AG04450 (cell line): ENCODE measurements around the gene RTN1. TPM values are rescaled to one million over a fixed set of nuclear protein-coding genes. Genes with fewer than 3 reads are reported as not detected.

Experiments
- CTCF ChIA-PET: fragments of 300-600, 350-600 bp; formaldehyde crosslinking; extraction: SDS; loops from one replicate; lab custom pipeline; 2022; ENCODE audit warnings: antibody characterized with exemption, inconsistent platforms; lab: Charles Lee
- POLR2A ChIA-PET: fragments of 350-600 bp; formaldehyde crosslinking; extraction: SDS; loops from one replicate; lab custom pipeline; 2021; ENCODE audit warnings: antibody characterized with exemption, inconsistent platforms; lab: Yijun Ruan, JAX
- DNase-seq: peaks from one replicate; pipeline ENCODE4 v3.0.0-alpha.2; 2011; ENCODE audit warnings: low read depth, low spot score
- H3K27ac ChIP-seq: one replicate; pipeline ENCODE4 v1.5.1; 2012; ENCODE audit warnings: low read depth, low read length, control low read depth
- H3K27me3 ChIP-seq: one replicate; pipeline ENCODE4 v1.6.0; 2012; ENCODE audit warnings: low read length; ENCODE audit not compliant: control insufficient read depth, insufficient read depth
- H3K4me3 ChIP-seq: 2 replicates; pipeline ENCODE4 v1.5.1; 2011; ENCODE audit warnings: mild to moderate bottlenecking, low read depth, low read length, control low read depth
- H3K9me3 ChIP-seq: 2 replicates; pipeline ENCODE4 v1.5.1; 2012; ENCODE audit warnings: low read length; ENCODE audit not compliant: control insufficient read depth, insufficient read depth
- polyA plus RNA-seq: library from polyadenylated mRNA; depleted of rRNA; stranded (reverse); fragments of >200 nt; gene quantifications from 2 replicates; pipeline ENCODE4 v1.2.3, GENCODE V29; 2011
- TF ChIP-seq, protein P1 (sequence below): IDR thresholded peaks from 2 replicates; pipeline ENCODE4 v1.5.1; 2011; ENCODE audit warnings: low read depth, low read length, control low read depth, inconsistent platforms

The RTN1 gene
- polyA plus RNA-seq, 1 experiment = 0.98 TPM

DNA sequence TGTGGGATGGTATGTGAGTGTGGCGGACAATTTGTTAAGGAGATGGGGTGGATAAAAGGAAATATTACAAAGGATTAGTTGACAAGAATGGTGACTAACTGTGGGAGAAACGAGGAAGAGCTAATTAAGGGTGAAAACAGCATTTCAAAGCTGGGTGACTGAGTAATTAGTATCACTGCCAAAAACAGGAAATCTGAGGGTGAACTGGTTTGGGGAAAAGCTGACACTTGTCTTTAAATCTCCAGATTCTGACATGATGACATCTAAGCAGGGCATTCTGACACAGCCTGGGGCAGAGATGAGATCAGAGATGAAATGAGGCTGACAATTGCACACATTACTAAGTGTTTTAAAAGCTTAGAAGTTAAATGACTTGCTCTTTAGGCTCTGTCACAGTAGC lies 251.5 kb downstream of the RTN1 start:
- H3K9me3 ChIP-seq = no peaks in the 10 kb centered on the region
- DNase-seq = no peak
- CTCF ChIA-PET = no interaction called here
- H3K27ac ChIP-seq = no peak overlapping the region
- H3K27me3 ChIP-seq = no peaks in the 10 kb centered on the region
- no peak overlapping the region for H3K4me3 ChIP-seq
- POLR2A ChIA-PET = no interaction called here
- TF ChIP-seq, protein P1, sequence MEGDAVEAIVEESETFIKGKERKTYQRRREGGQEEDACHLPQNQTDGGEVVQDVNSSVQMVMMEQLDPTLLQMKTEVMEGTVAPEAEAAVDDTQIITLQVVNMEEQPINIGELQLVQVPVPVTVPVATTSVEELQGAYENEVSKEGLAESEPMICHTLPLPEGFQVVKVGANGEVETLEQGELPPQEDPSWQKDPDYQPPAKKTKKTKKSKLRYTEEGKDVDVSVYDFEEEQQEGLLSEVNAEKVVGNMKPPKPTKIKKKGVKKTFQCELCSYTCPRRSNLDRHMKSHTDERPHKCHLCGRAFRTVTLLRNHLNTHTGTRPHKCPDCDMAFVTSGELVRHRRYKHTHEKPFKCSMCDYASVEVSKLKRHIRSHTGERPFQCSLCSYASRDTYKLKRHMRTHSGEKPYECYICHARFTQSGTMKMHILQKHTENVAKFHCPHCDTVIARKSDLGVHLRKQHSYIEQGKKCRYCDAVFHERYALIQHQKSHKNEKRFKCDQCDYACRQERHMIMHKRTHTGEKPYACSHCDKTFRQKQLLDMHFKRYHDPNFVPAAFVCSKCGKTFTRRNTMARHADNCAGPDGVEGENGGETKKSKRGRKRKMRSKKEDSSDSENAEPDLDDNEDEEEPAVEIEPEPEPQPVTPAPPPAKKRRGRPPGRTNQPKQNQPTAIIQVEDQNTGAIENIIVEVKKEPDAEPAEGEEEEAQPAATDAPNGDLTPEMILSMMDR = no peak

DNA sequence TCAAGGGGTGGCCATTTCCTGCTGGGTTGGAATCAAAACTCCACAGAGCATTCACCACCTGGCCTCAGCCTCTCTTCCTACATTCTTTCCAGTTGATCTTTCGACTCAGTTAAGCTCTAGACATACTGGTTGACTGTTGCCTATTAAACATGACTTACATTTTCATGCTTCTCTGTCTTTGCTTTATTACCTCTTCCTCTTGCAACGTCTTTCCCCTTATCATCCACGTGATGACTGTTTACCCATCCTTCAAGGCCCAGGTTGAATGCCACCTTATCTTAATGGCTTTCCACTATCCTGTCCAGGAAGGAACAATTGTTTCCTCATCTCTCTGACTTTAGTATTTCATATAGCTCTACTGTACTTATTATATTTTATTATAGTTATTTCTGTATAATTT lies 269.5 kb downstream of the RTN1 start:
- POLR2A ChIA-PET = no interaction called here
- TF ChIP-seq, protein P1 = no peak
- Histone ChIP-seq H3K4me3 (no peak overlapping the region), H3K27ac (no peak overlapping the region), H3K9me3 (no peaks in the 10 kb centered on the region), H3K27me3 (no peaks in the 10 kb centered on the region)
- no peak for DNase-seq
- CTCF ChIA-PET = interaction anchor here (1.2 to 1.8 kb wide), 2 partner anchors 24 to 94 kb away, joined by 3 to 7 read pairs; partner anchors contain the start of gene CCDC175

DNA sequence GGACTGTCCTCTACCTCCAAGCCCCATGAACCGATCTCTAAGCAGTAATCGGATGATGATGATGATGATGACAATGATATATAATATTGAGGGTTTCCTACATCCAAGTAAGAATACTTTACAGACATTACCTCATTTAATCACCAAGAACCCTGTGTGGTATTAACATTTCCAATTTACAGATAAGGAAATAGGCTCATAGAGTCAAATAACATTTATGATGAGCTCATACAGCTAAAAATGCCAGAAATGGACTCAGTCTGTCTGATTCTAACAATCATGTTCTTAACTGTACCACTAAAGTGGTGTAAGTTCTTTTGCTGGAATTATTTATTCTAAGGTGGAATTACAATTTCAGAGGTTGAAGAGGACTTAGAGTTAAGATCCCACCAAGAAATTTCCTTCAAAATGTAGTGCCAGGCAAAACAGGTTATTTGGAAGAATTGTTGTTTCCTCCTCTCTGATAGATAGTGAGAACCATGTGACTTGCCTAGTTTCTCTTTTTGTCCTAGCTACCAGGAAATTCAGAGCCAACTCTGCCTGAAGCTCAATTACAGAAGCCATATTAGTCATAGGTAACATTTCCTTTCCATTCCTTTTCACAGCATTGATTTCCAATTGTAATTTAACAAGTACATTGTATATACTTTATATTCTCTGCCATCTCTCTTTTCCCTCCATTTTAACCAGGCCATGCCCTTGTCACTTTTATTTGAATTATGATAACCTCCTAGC lies 270.2 kb downstream of the RTN1 start:
- no peak overlapping the region for H3K4me3 ChIP-seq
- no peaks in the 10 kb centered on the region for H3K27me3 ChIP-seq
- no peaks in the 10 kb centered on the region for H3K9me3 ChIP-seq
- TF ChIP-seq, protein P1 = no peak
- ChIA-PET CTCF (interaction anchor here (1.2 to 1.8 kb wide), 2 partner anchors 23 to 93 kb away, joined by 3 to 7 read pairs; partner anchors contain the start of gene CCDC175), POLR2A (no interaction called here)
- no peak for DNase-seq
- no peak overlapping the region for H3K27ac ChIP-seq

DNA sequence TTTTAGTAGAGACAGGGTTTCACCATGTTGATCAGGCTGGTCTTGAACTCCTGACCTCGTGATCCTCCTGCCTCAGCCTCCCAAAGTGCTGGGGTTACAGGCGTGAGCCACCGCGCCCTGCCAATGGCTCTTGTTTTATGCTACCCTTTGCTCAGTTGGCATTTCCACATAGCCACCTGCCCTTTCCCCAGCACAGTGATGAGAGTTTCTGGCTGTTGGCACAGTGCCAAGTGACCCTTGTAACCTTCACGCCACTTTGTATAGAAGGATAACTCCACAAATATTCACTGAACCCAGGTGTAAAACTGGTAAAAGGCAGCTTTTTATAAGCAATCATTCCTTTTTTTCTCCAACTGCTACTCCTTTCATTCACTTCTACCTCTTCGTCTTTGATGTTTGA lies 275.5 kb downstream of the RTN1 start:
- Histone ChIP-seq H3K9me3 (no peaks in the 10 kb centered on the region; the same call in 1 of the 2 replicates), H3K27me3 (no peaks in the 10 kb centered on the region), H3K4me3 (no peak overlapping the region), H3K27ac (no peak overlapping the region)
- TF ChIP-seq, protein P1 = no peak
- ChIA-PET POLR2A (no interaction called here), CTCF (no interaction called here)
- DNase-seq = no peak

DNA sequence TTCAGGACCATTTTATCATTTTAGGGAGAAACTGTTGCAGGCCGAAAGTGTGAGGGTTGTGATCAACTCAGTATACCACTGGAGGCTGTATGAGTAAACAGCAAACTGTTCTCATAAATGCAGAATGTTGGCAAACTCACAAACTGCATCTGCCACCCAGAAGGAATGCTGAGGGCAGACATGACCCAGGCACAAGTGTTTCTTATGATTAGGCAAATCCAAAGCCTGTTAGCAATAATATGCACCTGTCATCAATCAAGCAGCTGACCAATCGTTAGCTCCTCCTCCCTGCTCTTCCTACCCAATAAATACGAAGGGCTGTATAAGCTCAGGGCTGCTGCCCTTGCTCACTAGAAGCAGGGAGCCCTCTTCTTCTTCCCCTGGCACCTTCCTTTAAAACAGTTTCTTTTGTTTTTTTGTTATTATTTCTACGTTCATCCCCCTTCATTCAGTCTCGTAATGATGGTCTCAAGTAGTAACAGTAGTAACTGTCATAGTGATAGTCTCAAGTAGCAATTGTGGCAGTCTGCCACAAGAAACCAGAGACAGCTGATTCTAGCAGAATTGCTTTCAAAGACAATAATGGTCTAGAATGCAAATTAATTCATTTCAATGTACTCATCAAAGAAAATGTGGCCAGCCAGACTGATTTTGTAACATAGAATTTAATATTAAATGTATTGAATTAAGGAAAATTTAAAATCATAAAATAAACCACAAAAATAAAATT lies 278.8 kb downstream of the RTN1 start:
- Histone ChIP-seq H3K27ac (no peak overlapping the region), H3K4me3 (no peak overlapping the region), H3K9me3 (no peaks in the 10 kb centered on the region; the same call in 1 of the 2 replicates), H3K27me3 (no peaks in the 10 kb centered on the region)
- ChIA-PET CTCF (interaction anchor here (2.1 kb wide), 1 partner anchor 15 kb away, joined by 9 read pairs; the partner anchor contains the start of gene CCDC175), POLR2A (no interaction called here)
- DNase-seq = no peak
- TF ChIP-seq, protein P1 = no peak
